ENCODE data around the gene PI4KB. TPM values are rescaled to one million over a fixed set of nuclear protein-coding genes. Genes with fewer than 3 reads are reported as not detected.
A peak's percentile ranks its signal among the peaks of the same experiment; 100 is the strongest.
"Not testable (repeated sequence)": the region's sequence is repeated elsewhere in the genome, so short reads cannot be mapped to it uniquely, and the experiment has no call there.

The PI4KB gene
- total RNA-seq, 4 donors from 2014 or later, result 68.0 to 95.9 (median 79.8) TPM

GRCh38 chr1:151362308-151363155 is 35.3 kb upstream of the PI4KB start:
- Histone ChIP-seq H3K9me3 (no peaks in the 10 kb centered on the region), H3K27me3 (no peaks in the 10 kb centered on the region), H3K4me3 (no peak overlapping the region), H3K27ac (no peak overlapping the region), H3K36me3 (peaks cover 0 to 34% (median 12%) of the 10 kb centered on the region in 4 donors), H3K4me1 (peaks cover 0 to 2% (median 0%) of the 10 kb centered on the region in 4 donors)
- WGBS, 2 donors (ENCODE audit: low coverage in 1 of 2), result 100% methylated on average over 3 of the region's 3 CpGs; no CpG with 5 or more reads in 1 of the 2 donors
- no peak for DNase-seq
- TF ChIP-seq POLR2A (IDR thresholded peaks at IDR 0.05), result peak; percentile 36
- no peak for TF ChIP-seq CTCF (IDR thresholded peaks at IDR 0.05)
- peak in 1 of 3 donors; percentile 6 for TF ChIP-seq POLR2AphosphoS5 (IDR thresholded peaks at IDR 0.05)
- TF ChIP-seq EP300 (IDR thresholded peaks at IDR 0.05; ENCODE audit: low read depth), result no peak
- intact Hi-C loops (cut with DNase I; ENCODE audit: low total_unique reads), result no loop called here
- in situ Hi-C loops (cut with MboI; ENCODE audit: low pct_ligation_motif_present in 1 of 4, low pct_unique_long_range_greater_than_20kb in 1 of 4, low sequenced_read_pairs in 3 of 4), result no loop called here

- Histone ChIP-seq H3K9me3 (no peaks in the 10 kb centered on the region), H3K4me3 (no peak overlapping the region), H3K4me1 (no peaks in the 10 kb centered on the region), H3K27me3 (no peaks in the 10 kb centered on the region), H3K27ac (no peak overlapping the region), H3K36me3 (peaks cover 0 to 30% (median 10%) of the 10 kb centered on the region in 4 donors)
- no peak for DNase-seq
- in situ Hi-C loops (cut with MboI; ENCODE audit: low pct_ligation_motif_present in 1 of 4, low pct_unique_long_range_greater_than_20kb in 1 of 4, low sequenced_read_pairs in 3 of 4), result no loop called here
- intact Hi-C loops (cut with DNase I; ENCODE audit: low total_unique reads), result no loop called here
- TF ChIP-seq CTCF (IDR thresholded peaks at IDR 0.05), result no peak
- no peak for TF ChIP-seq POLR2AphosphoS5 (IDR thresholded peaks at IDR 0.05)
- TF ChIP-seq EP300 (IDR thresholded peaks at IDR 0.05; ENCODE audit: low read depth), result no peak
- no peak for TF ChIP-seq POLR2A (IDR thresholded peaks at IDR 0.05)
These were observed 34.7 kb upstream of the PI4KB start for GRCh38 chr1:151361883-151362282.

GRCh38 chr1:151356696-151357095 is 29.5 kb upstream of the PI4KB start:
- WGBS, 2 donors (ENCODE audit: low coverage in 1 of 2), result 63 to 70% methylated on average over 2 of the region's 2 CpGs
- Histone ChIP-seq H3K36me3 (no peaks in the 10 kb centered on the region), H3K4me3 (no peak overlapping the region), H3K27me3 (no peaks in the 10 kb centered on the region), H3K4me1 (no peaks in the 10 kb centered on the region), H3K27ac (no peak overlapping the region), H3K9me3 (no peaks in the 10 kb centered on the region)
- in situ Hi-C loops (cut with MboI; ENCODE audit: low pct_ligation_motif_present in 1 of 4, low pct_unique_long_range_greater_than_20kb in 1 of 4, low sequenced_read_pairs in 3 of 4), result no loop called here
- TF ChIP-seq POLR2AphosphoS5 (IDR thresholded peaks at IDR 0.05) (no peak), CTCF (IDR thresholded peaks at IDR 0.05) (no peak), POLR2A (IDR thresholded peaks at IDR 0.05) (no peak), EP300 (IDR thresholded peaks at IDR 0.05; ENCODE audit: low read depth) (no peak)
- intact Hi-C loops (cut with DNase I; ENCODE audit: low total_unique reads), result no loop called here
- DNase-seq, result no peak

GRCh38 chr1:151352021-151352718 is 25.0 kb upstream of the PI4KB start:
- no peak overlapping the region for H3K27ac ChIP-seq
- in situ Hi-C loops (cut with MboI; ENCODE audit: low pct_ligation_motif_present in 1 of 4, low pct_unique_long_range_greater_than_20kb in 1 of 4, low sequenced_read_pairs in 3 of 4) (no loop called here), intact Hi-C loops (cut with DNase I; ENCODE audit: low total_unique reads) (no loop called here)
- DNase-seq, result no peak
- TF ChIP-seq POLR2A (IDR thresholded peaks at IDR 0.05) (no peak), POLR2AphosphoS5 (IDR thresholded peaks at IDR 0.05) (no peak), CTCF (IDR thresholded peaks at IDR 0.05) (no peak), EP300 (IDR thresholded peaks at IDR 0.05; ENCODE audit: low read depth) (no peak)
- H3K27me3 ChIP-seq, result no peaks in the 10 kb centered on the region
- WGBS, 2 donors (ENCODE audit: low coverage in 1 of 2), result 93 to 95% methylated on average over 3 to 6 of the region's 6 CpGs
- H3K4me3 ChIP-seq, result no peak overlapping the region
- H3K36me3 ChIP-seq, result no peaks in the 10 kb centered on the region
- no peaks in the 10 kb centered on the region for H3K9me3 ChIP-seq
- peaks cover 0 to 5% (median 2%) of the 10 kb centered on the region in 4 donors for H3K4me1 ChIP-seq

GRCh38 chr1:151350323-151350722 is 23.1 kb upstream of the PI4KB start:
- in situ Hi-C loops (cut with MboI; ENCODE audit: low pct_ligation_motif_present in 1 of 4, low pct_unique_long_range_greater_than_20kb in 1 of 4, low sequenced_read_pairs in 3 of 4); H3K4me3 ChIP-seq; H3K9me3 ChIP-seq; H3K27ac ChIP-seq; H3K36me3 ChIP-seq; H3K27me3 ChIP-seq; DNase-seq; intact Hi-C loops (cut with DNase I; ENCODE audit: low total_unique reads): not testable (repeated sequence)
- 93 to 95% methylated on average over 9 of the region's 9 CpGs for WGBS, 2 donors (ENCODE audit: low coverage in 1 of 2)
- peaks cover 0 to 17% (median 12%) of the 10 kb centered on the region in 4 donors for H3K4me1 ChIP-seq

Measured in transverse colon (tissue), 4 donors.